Measurements from ENCODE around the gene CFAP100.

CFAP100 gene

GRCh38 chr3:126412841-126413692 lies 18.4 kb downstream of the CFAP100 start:
- no peak for TF ChIP-seq CTCF (conservative IDR thresholded peaks at IDR 0.05; ENCODE audit: low read depth, low read length)
- no peaks in the 10 kb centered on the region for H3K4me1 ChIP-seq (ENCODE audit: low read depth, poor library complexity, severe bottlenecking)
- H3K27ac ChIP-seq = no peak overlapping the region

GRCh38 chr3:126413693-126414080 lies 19.0 kb downstream of the CFAP100 start:
- H3K79me2 ChIP-seq (ENCODE audit: insufficient read depth, low read depth) = no peaks in the 10 kb centered on the region
- H3K4me2 ChIP-seq = no peak overlapping the region
- no peak overlapping the region for H2AFZ ChIP-seq (ENCODE audit: low read depth)
- H3K36me3 ChIP-seq (ENCODE audit: insufficient read depth) = no peaks in the 10 kb centered on the region
- no peak overlapping the region for H3K9ac ChIP-seq
- H4K20me1 ChIP-seq (ENCODE audit: insufficient read depth) = no peaks in the 10 kb centered on the region
- H3K27me3 ChIP-seq (ENCODE audit: insufficient read depth, low read depth) = no peaks in the 10 kb centered on the region
- H3K4me3 ChIP-seq (IDR thresholded peaks at IDR 0.05; ENCODE audit: insufficient read depth, low read depth, low read length) = no peak overlapping the region
- no peak overlapping the region for H3K27ac ChIP-seq
- no peaks in the 10 kb centered on the region for H3K4me1 ChIP-seq (ENCODE audit: low read depth, poor library complexity, severe bottlenecking)
- no peak for TF ChIP-seq CTCF (conservative IDR thresholded peaks at IDR 0.05; ENCODE audit: low read depth, low read length)

More at GRCh38 chr3:126412841-126413692, 18.4 kb downstream of the CFAP100 start:
- H4K20me1 ChIP-seq (ENCODE audit: insufficient read depth) = no peaks in the 10 kb centered on the region
- no peak overlapping the region for H3K4me2 ChIP-seq
- no peaks in the 10 kb centered on the region for H3K27me3 ChIP-seq (ENCODE audit: insufficient read depth, low read depth)
- H3K4me3 ChIP-seq (IDR thresholded peaks at IDR 0.05; ENCODE audit: insufficient read depth, low read depth, low read length) = no peak overlapping the region
- no peak overlapping the region for H3K9ac ChIP-seq
- no peaks in the 10 kb centered on the region for H3K79me2 ChIP-seq (ENCODE audit: insufficient read depth, low read depth)
- no peaks in the 10 kb centered on the region for H3K36me3 ChIP-seq (ENCODE audit: insufficient read depth)
- H2AFZ ChIP-seq (ENCODE audit: low read depth) = no peak overlapping the region

GRCh38 chr3:126414406-126414805 lies 19.7 kb downstream of the CFAP100 start:
- Histone ChIP-seq H2AFZ (ENCODE audit: low read depth) (no peak overlapping the region), H3K4me3 (IDR thresholded peaks at IDR 0.05; ENCODE audit: insufficient read depth, low read depth, low read length) (no peak overlapping the region), H3K4me2 (no peak overlapping the region), H3K27ac (no peak overlapping the region), H4K20me1 (ENCODE audit: insufficient read depth) (no peaks in the 10 kb centered on the region), H3K36me3 (ENCODE audit: insufficient read depth) (no peaks in the 10 kb centered on the region), H3K4me1 (ENCODE audit: low read depth, poor library complexity, severe bottlenecking) (no peaks in the 10 kb centered on the region), H3K79me2 (ENCODE audit: insufficient read depth, low read depth) (no peaks in the 10 kb centered on the region), H3K27me3 (ENCODE audit: insufficient read depth, low read depth) (no peaks in the 10 kb centered on the region), H3K9ac (no peak overlapping the region)
- no peak for TF ChIP-seq CTCF (conservative IDR thresholded peaks at IDR 0.05; ENCODE audit: low read depth, low read length)

GRCh38 chr3:126414961-126415660 lies 20.4 kb downstream of the CFAP100 start:
- H4K20me1 ChIP-seq (ENCODE audit: insufficient read depth) = no peaks in the 10 kb centered on the region
- no peaks in the 10 kb centered on the region for H3K79me2 ChIP-seq (ENCODE audit: insufficient read depth, low read depth)
- no peaks in the 10 kb centered on the region for H3K36me3 ChIP-seq (ENCODE audit: insufficient read depth)
- no peak for TF ChIP-seq CTCF (conservative IDR thresholded peaks at IDR 0.05; ENCODE audit: low read depth, low read length)
- H3K4me3 ChIP-seq (IDR thresholded peaks at IDR 0.05; ENCODE audit: insufficient read depth, low read depth, low read length) = no peak overlapping the region
- no peaks in the 10 kb centered on the region for H3K4me1 ChIP-seq (ENCODE audit: low read depth, poor library complexity, severe bottlenecking)
- no peak overlapping the region for H3K27ac ChIP-seq
- H3K4me2 ChIP-seq = no peak overlapping the region
- H3K27me3 ChIP-seq (ENCODE audit: insufficient read depth, low read depth) = no peaks in the 10 kb centered on the region
- H3K9ac ChIP-seq = no peak overlapping the region
- no peak overlapping the region for H2AFZ ChIP-seq (ENCODE audit: low read depth)
